Measurements from ENCODE around the gene GRK1. TPM values are rescaled to one million over a fixed set of nuclear protein-coding genes. Genes with fewer than 3 reads are reported as not detected.

Gene GRK1
- total RNA-seq, 1 donor from 2014 or later = 0.09 TPM

- DNase-seq (ENCODE audit: low spot score) (peak; percentile 37), ATAC-seq (no peak)
- intact Hi-C loops (cut with DNase I) = no loop called here
Observed at GRCh38 chr13:113630804-113631203, 36.2 kb upstream of the GRK1 start.

DNA sequence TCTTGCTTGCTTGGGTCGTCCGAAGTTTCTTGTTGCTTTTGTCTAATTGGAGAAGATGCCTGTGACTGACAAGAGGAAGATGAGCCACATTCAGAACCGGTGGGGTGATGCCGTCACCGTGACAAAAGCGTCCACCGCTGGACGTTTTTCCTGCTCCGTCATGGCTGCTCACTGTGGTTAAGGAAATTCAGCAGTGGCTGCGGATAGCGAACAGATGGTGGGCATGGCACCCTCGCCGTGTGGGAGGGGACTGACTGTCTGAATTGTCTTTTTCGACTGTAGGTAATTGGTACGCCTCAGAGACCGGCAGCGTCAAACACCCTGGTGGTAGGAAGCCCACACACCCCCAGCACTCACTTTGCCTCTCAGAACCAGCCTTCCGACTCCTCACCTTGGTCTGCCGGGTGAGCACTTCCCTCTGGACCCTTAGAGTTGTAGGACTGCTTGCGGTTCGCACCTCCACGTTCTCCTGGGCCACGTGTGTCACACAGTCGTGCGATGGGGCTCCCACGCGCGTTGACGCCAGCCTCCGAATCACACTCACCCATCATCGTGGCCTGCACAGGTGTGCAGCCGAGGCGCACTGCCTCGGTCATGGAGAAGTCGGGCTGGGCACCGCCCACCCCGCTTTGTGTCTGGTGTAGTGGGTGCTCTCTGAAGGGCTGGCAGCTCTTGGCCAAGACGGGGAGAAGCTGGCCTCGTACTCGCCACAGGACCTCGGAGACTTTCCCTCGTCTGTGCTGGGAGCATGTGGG, 35.5 kb upstream of the GRK1 start:
- peak; percentile 48 for DNase-seq (ENCODE audit: low spot score)
- intact Hi-C loops (cut with DNase I) = no loop called here
- no peak for ATAC-seq

GRCh38 chr13:113632706-113633484, 34.1 kb upstream of the GRK1 start:
- intact Hi-C loops (cut with DNase I) = no loop called here
- ATAC-seq (no peak), DNase-seq (ENCODE audit: low spot score) (peak; percentile 40)

GRCh38 chr13:113633485-113633873, 33.5 kb upstream of the GRK1 start:
- ATAC-seq = no peak

DNA sequence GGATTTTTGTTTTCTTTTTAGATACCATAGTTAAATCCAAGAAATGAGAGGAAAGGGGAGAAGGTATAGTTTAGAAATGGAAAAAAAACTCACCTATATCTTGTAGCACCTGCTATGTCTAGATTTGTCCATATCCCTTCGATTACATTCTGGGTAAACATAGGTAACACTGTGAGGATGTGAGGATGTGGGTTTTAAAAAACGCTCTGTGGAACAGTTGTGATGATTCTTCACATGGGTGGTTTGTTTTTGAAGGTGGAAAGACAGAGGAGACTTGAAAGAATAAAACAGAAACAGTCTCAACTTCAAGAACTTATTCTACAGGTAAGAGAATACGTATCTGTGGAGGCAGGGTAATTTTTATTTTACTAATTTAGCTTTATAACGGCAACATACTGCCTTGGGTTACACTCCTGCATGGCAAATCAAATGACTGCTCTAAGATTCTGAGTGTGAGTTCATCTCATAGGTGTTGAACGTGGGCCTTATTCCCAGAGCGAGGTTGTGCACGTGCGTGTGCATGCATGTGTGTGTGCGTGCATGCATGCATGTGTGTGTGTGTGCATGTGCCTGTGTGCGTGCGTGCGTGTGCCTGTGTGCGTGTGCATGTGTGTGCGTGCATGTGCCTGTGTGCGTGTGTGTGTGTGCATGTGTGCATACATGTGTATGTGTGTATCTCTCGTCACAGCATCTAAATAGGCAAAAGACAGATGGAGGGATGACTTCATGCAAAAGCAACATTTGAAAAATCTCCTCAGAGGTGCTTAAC, 32.6 kb upstream of the GRK1 start:
- ATAC-seq (no peak), DNase-seq (ENCODE audit: low spot score) (peak; percentile 10)
- intact Hi-C loops (cut with DNase I) = no loop called here

More at GRCh38 chr13:113633485-113633873, 33.5 kb upstream of the GRK1 start:
- intact Hi-C loops (cut with DNase I) = no loop called here
- peak; percentile 47 for DNase-seq (ENCODE audit: low spot score)

- ATAC-seq (no peak), DNase-seq (ENCODE audit: low spot score) (peak; percentile 32)
- intact Hi-C loops (cut with DNase I) = no loop called here
Observed at GRCh38 chr13:113635048-113635420, 32.0 kb upstream of the GRK1 start.

DNA sequence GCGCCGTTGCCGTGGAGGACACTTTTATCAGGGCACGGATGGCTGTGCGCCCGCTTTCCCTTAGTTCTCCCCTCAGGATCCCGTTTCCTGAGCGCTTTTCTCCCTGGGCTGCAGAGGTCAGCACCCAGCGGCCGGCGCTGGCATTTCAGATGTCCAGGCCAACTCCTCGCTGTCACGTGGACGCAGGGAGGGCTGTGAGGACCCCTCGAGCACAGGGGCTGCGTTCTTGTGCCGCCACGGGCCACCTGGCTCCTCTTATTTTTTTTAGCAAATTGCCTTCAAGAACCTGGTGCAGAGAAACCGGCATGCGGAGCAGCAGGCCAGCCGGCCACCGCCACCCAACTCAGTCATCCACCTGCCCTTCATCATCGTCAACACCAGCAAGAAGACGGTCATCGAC, 31.3 kb upstream of the GRK1 start:
- DNase-seq (ENCODE audit: low spot score) (peak; percentile 36), ATAC-seq (no peak)
- intact Hi-C loops (cut with DNase I) = no loop called here

GRCh38 chr13:113636266-113636963, 30.6 kb upstream of the GRK1 start:
- ATAC-seq = no peak
- peak; percentile 42 for DNase-seq (ENCODE audit: low spot score)
- intact Hi-C loops (cut with DNase I) = no loop called here

DNA sequence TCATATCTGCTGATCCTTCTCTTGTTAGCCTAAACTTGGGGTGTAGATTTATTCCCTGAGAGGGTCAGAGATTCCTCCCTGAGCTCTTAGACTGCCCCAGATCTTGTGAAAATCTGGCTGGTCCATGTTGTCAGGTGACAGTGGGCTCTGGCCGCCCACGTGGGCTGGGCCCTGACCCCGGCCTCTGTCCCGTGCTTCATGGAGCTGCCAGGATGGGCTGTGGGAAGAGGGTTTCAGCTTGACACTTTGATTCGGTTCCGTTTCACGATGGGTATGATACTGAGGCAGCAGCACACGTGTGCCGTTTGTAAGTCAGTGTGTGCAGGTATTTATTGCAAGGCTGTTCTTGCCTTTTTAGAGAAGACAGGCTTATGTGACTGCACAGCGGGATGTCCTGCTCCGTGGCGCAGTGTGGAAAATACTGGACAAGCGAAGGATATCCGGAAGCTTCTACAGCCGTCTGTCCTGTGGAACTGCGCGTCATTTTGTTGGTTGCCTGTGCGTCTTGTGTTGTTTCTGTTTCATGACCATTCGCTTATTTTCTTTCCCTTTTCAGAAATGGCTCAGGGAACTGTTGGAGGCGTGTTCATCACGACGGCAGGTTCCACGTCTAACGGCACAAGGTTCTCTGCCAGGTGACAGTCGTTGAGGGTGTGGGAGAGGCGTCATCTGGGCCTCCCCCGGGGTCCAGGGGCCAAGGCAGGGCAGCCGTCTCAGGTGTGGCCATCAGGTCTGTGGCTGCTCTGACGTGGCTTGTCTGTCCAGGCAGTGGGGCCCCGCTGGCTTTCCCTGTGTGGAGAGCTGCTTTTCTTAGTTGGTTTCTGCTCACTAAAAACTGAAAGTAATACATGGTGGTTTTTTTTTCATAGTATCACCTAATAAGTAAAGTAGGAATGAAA, 29.5 kb upstream of the GRK1 start:
- ATAC-seq = no peak

GRCh38 chr13:113638173-113638746, 28.8 kb upstream of the GRK1 start:
- peak; percentile 22 for DNase-seq (ENCODE audit: low spot score)
- intact Hi-C loops (cut with DNase I) = no loop called here
- ATAC-seq = no peak

More for the DNA sequence above, 29.5 kb upstream of the GRK1 start:
- DNase-seq (ENCODE audit: low spot score) = peak; percentile 42
- intact Hi-C loops (cut with DNase I) = no loop called here

GRCh38 chr13:113638806-113639205, 28.2 kb upstream of the GRK1 start:
- intact Hi-C loops (cut with DNase I) = no loop called here
- peak; percentile 26 for DNase-seq (ENCODE audit: low spot score)
- ATAC-seq = no peak

GRCh38 chr13:113639616-113640262, 27.3 kb upstream of the GRK1 start:
- no peak for ATAC-seq
- peak; percentile 43 for DNase-seq (ENCODE audit: low spot score)
- intact Hi-C loops (cut with DNase I) = no loop called here

GRCh38 chr13:113641426-113641825, 25.6 kb upstream of the GRK1 start:
- ATAC-seq (no peak), DNase-seq (ENCODE audit: low spot score) (peak; percentile 42)
- intact Hi-C loops (cut with DNase I) = no loop called here

DNA sequence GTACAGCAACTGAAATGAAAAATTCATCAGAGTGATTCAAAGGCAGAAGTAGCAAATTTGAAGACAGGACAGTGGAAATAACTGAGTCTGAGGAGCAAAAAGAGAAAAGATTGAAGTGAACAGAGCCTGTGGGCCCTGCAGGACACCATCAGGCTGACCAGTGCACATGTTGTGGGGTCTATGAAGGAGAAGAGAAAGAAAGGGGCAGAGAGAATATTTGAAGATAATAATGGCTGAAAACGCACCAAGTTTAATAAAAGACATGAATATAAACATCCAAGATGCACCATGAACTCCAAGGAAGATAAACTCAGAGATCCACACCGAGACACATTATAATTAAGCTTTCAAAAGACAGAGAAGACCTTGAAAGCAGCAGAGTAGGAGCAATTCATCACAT, 24.5 kb upstream of the GRK1 start:
- intact Hi-C loops (cut with DNase I) = no loop called here
- no peak for ATAC-seq
- DNase-seq (ENCODE audit: low spot score) = no peak

- no peak for DNase-seq (ENCODE audit: low spot score)
- ATAC-seq = no peak
- intact Hi-C loops (cut with DNase I) = no loop called here
Observed at GRCh38 chr13:113643593-113643992, 23.4 kb upstream of the GRK1 start.

DNA sequence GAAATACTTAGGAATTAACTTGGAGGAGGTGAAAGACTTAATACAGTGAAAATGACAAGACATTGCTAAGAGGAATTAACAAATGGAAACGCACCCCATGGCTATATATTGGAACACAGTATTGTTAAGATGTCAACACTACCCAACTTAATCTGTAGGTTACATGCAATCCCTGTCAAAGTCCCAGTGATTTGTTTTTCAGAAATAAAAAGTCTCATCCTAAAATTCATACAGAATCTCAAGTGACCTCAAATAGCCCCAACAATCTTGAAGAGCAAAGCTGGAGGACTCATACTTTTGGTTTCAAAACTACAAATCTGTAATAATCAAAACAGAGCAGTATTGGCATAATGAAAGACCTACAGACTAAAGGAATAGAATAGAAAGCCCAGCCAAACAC, 22.2 kb upstream of the GRK1 start:
- no peak for DNase-seq (ENCODE audit: low spot score)
- intact Hi-C loops (cut with DNase I) = no loop called here
- no peak for ATAC-seq

DNA sequence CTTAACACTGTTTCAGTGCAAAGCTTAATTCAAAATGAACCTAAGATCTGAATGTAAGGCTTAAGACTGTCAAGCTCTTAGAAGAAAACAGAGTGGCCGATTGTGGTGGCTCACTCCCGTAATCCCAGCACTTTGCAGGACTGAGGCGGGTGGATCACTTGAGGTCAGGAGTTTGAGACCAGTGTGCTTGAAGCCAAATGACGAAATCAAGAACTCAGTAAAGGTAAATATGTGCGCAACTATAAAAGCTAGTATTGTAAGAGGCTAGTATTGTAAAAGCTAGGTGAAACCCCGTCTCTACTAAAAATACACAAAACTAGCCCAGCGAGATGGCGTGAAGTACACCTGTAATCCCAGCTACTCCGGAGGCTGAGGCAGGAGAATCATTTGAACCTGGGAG, 21.7 kb upstream of the GRK1 start:
- ATAC-seq = no peak
- DNase-seq (ENCODE audit: low spot score) = no peak
- intact Hi-C loops (cut with DNase I) = no loop called here

Measured in sciatic nerve (tissue), 2 donors.